Subcutaneous abdominal adipose tissue (tissue), 5 donors: ENCODE measurements around the gene LMBR1.
"Not testable (repeated sequence)": the region's sequence is repeated elsewhere in the genome, so short reads cannot be mapped to it uniquely, and the experiment has no call there.

Source experiments
- H3K27ac ChIP-seq: one replicate; pipeline ENCODE4 v1.7.0; 2013; ENCODE audit warnings: low read depth, mild to moderate bottlenecking, inconsistent platforms, low read length, moderate library complexity
- H3K27me3 ChIP-seq, 5 donors: one replicate each; pipeline ENCODE4 v1.7.0; 2013; ENCODE audit warnings: low read length in 5 of 5, inconsistent platforms in 1 of 5; ENCODE audit not compliant: control insufficient read depth in 5 of 5, insufficient read depth in 4 of 5
- H3K36me3 ChIP-seq, 5 donors: one replicate each; pipeline ENCODE4 v1.7.0; 2013; ENCODE audit warnings: low read length in 5 of 5; ENCODE audit not compliant: control insufficient read depth in 5 of 5, insufficient read depth in 5 of 5
- H3K4me1 ChIP-seq, 5 donors: one replicate each; pipeline ENCODE4 v1.7.0; 2013; ENCODE audit warnings: low read length in 5 of 5, mild to moderate bottlenecking in 3 of 5, moderate library complexity in 1 of 5; ENCODE audit not compliant: control insufficient read depth in 5 of 5, insufficient read depth in 5 of 5
- H3K4me3 ChIP-seq, 5 donors: one replicate each; pipeline ENCODE4 v1.7.0; 2013; ENCODE audit warnings: low read length in 5 of 5, low read depth in 1 of 5
- H3K9ac ChIP-seq, 5 donors: one replicate each; pipeline ENCODE4 v1.7.0; 2013; ENCODE audit warnings: low read length in 5 of 5, mild to moderate bottlenecking in 4 of 5, moderate library complexity in 3 of 5
- H3K9me3 ChIP-seq, 5 donors: one replicate each; pipeline ENCODE4 v1.7.0; 2013; ENCODE audit warnings: low read length in 5 of 5; ENCODE audit not compliant: control insufficient read depth in 5 of 5
- donor health status: healthy.
- donor health status: healthy.
- donor health status: healthy.
- donor health status: healthy.
- donor health status: healthy.

Gene LMBR1

DNA sequence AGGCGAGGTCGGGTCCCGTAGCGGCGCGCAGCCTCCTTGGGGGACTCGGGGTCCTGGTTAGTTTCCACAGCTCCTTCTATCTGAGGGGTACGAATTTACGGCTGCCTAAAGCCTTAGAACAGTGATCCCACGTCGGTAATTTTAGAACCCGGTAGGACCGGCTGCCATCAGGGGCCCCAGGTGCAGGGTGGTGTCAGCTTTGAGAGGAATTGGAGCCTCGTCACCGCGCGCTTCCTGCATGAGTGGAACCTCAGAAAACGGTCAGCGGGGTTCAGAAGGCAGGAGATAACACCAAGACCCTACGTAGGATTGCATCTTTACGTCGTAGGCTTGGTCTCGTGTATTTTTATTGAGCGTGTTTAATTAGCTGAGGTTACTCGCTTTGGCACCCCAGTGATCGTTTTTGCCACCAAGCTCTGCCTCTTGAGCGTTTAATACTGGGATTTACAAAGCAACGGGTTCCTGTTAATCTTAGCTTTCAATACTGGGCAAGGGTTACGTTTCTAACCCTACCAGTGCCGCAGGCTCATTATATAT, 252.0 kb downstream of the LMBR1 start:
- Histone ChIP-seq H3K4me1 (peaks cover 2 to 18% (median 17%) of the 10 kb centered on the region in 5 donors), H3K27me3 (no peaks in the 10 kb centered on the region), H3K9me3 (peaks cover 0 to 11% (median 8%) of the 10 kb centered on the region in 5 donors), H3K4me3 (peak overlapping the region; percentile 83 to 88 (median 87)), H3K36me3 (no peaks in the 10 kb centered on the region), H3K27ac (no peak overlapping the region), H3K9ac (peak overlapping the region in 4 of 5 donors; percentile 77 to 83 (median 80))

DNA sequence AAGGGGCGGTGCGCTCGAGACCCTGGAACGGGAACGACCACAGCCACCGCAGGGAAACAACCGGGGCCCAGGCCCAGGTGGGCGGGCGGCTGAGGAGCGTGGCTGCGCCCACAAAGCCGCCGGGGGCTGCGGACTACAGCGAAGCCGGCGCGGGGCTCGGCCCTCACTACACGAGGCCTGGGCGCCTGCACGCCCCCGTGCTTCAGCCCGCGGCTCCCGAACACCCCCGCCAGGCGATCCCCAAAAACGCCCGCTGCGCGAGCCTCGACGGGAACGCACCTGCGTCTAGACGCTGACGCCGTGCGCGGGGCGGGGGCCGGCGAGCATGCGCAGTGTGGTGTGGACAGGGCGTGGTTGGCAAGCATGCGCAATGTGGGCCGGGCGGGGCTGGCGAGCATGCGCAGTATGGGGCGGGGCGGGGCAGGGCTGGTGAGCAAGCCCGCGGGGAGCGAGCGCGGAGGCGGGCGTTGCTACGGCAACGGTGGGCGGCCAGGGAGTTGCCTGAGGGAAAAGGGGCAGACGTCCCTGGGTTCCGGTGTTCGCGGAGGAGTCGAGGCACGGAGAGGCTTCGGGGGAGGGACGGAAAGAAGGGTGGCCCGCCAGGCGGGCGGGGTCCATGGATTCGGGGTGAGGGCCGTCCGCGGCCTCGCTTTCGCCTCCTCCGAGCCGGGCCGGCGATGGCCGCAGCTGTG, 252.6 kb downstream of the LMBR1 start, which contains the start of gene RNF32:
RNF32 (plus strand) TSS at position 518 of the 692 bp plus-strand sequence. CDS start 3,104 bp downstream, outside the sequence.
- H3K9me3 ChIP-seq = peaks cover 0 to 11% (median 8%) of the 10 kb centered on the region in 5 donors
- peaks cover 2 to 18% (median 17%) of the 10 kb centered on the region in 5 donors for H3K4me1 ChIP-seq
- H3K9ac ChIP-seq = peak within 1 kb of the TSS in 4 of 5 donors; percentile 77 to 83 (median 80)
- no peaks in the 10 kb centered on the region for H3K27me3 ChIP-seq
- H3K27ac ChIP-seq = no peak within 1 kb of the TSS
- H3K4me3 ChIP-seq = peak within 1 kb of the TSS; percentile 83 to 88 (median 87)
- H3K36me3 ChIP-seq = no peaks in the 10 kb centered on the region

GRCh38 chr7:156639426-156640256, 253.3 kb downstream of the LMBR1 start:
- Histone ChIP-seq H3K9ac (peak overlapping the region in 3 of 5 donors; percentile 46 to 83 (median 60)), H3K4me3 (peak overlapping the region; percentile 48 to 88 (median 83)), H3K4me1 (peaks cover 2 to 18% (median 17%) of the 10 kb centered on the region in 5 donors), H3K9me3 (peaks cover 0 to 11% (median 8%) of the 10 kb centered on the region in 5 donors), H3K27me3 (no peaks in the 10 kb centered on the region), H3K27ac (no peak overlapping the region), H3K36me3 (no peaks in the 10 kb centered on the region)

DNA sequence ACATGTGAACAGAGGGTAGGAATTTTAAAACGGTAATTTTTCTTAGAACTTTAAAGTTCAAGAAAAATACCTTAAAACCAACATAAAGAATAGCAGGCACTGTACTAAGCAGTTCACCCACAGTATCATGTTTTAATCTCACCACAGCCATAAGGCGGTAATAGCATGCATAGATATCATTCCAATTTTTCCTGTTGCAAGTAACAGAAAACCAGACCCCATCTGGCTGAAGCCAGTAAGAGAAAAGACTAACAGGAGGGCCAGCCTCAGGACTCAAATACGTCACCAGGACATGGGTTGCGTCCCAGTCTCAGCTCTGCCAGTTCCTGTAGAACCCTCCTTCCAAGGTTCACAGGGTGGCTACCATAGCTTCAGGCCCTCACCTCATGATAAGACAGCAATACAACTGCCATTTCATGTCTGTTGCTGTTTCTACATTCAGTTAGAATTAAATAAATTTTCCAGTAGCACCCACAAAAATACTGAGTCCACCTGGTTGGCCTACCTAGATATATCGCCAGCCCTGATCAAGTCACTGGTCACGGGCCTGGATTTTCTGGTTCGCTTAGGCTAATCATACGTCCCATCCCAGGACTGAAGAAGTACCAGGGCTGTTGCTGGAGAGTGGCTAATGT, 254.4 kb downstream of the LMBR1 start:
- no peaks in the 10 kb centered on the region for H3K27me3 ChIP-seq
- H3K27ac ChIP-seq = no peak overlapping the region
- no peak overlapping the region for H3K4me3 ChIP-seq
- H3K4me1 ChIP-seq = peaks cover 2 to 18% (median 17%) of the 10 kb centered on the region in 5 donors
- no peak overlapping the region for H3K9ac ChIP-seq
- no peaks in the 10 kb centered on the region for H3K36me3 ChIP-seq
- peaks cover 0 to 11% (median 8%) of the 10 kb centered on the region in 5 donors for H3K9me3 ChIP-seq

DNA sequence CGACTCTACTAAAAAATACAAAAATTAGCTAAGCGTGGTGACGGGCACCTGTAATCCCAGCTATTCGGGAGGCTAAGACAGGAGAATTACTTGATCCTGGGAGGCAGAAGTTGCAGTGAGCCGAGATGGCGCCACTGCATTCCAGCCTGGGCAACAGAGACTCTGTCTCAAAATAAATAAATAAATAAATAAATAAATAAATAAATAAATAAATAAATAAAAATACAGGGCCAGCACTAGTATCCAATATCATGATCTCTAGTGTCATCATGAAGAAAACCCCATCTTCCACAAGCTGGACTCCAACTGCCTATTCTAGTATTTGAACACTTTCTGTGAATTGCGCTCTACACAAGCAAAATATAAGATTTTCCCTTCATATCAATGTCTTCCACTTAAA, 255.9 kb downstream of the LMBR1 start:
- not testable (repeated sequence) for H3K27ac ChIP-seq, H3K36me3 ChIP-seq, H3K9ac ChIP-seq, H3K4me3 ChIP-seq, H3K27me3 ChIP-seq
- H3K4me1 ChIP-seq = peaks cover 2 to 18% (median 17%) of the 10 kb centered on the region in 5 donors
- H3K9me3 ChIP-seq = peaks cover 0 to 11% (median 8%) of the 10 kb centered on the region in 5 donors

GRCh38 chr7:156635529-156636385, 257.2 kb downstream of the LMBR1 start:
- Histone ChIP-seq H3K9me3 (peaks cover 0 to 11% (median 8%) of the 10 kb centered on the region in 5 donors), H3K9ac (no peak overlapping the region), H3K36me3 (no peaks in the 10 kb centered on the region), H3K27me3 (no peaks in the 10 kb centered on the region), H3K4me1 (peaks cover 0 to 12% (median 9%) of the 10 kb centered on the region in 5 donors), H3K4me3 (no peak overlapping the region), H3K27ac (no peak overlapping the region)

- Histone ChIP-seq H3K36me3 (no peaks in the 10 kb centered on the region), H3K9ac (no peak overlapping the region), H3K4me3 (no peak overlapping the region), H3K27ac (no peak overlapping the region), H3K4me1 (no peaks in the 10 kb centered on the region), H3K27me3 (no peaks in the 10 kb centered on the region), H3K9me3 (peaks cover 0 to 10% (median 8%) of the 10 kb centered on the region in 5 donors)
These were observed 258.9 kb downstream of the LMBR1 start for GRCh38 chr7:156634117-156634516.

DNA sequence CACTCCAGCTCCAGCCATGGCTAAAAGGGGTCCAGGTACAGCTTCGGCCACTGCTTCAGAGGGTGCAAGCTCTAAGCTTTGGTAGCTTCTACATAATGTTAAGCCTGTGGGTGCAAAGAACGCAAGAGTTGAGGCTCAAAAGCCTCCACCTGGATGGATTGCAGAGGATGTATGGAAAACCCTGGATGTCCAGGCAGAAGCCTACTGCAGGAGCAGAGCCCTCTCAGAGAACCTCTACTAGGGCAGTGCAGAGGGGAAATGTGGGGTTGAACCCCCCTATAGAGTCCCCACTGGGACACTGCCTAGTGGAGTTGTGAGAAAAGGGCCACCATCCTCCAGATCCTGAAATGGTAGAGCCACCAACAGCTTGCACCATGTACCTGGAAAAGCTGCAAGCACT, 263.1 kb downstream of the LMBR1 start:
- Histone ChIP-seq H3K27me3 (no peaks in the 10 kb centered on the region), H3K9me3 (peaks cover 0 to 17% (median 10%) of the 10 kb centered on the region in 5 donors)

GRCh38 chr7:156628562-156628961, 264.4 kb downstream of the LMBR1 start:
- H3K9me3 ChIP-seq = peaks cover 0 to 17% (median 10%) of the 10 kb centered on the region in 5 donors
- H3K36me3 ChIP-seq = no peaks in the 10 kb centered on the region
- no peak overlapping the region for H3K4me3 ChIP-seq

More for the DNA sequence above, 263.1 kb downstream of the LMBR1 start:
- H3K27ac ChIP-seq = no peak overlapping the region
- no peaks in the 10 kb centered on the region for H3K36me3 ChIP-seq
- H3K9ac ChIP-seq = no peak overlapping the region
- peaks cover 0 to 18% (median 4%) of the 10 kb centered on the region in 5 donors for H3K4me1 ChIP-seq
- no peak overlapping the region for H3K4me3 ChIP-seq

More at GRCh38 chr7:156628562-156628961, 264.4 kb downstream of the LMBR1 start:
- no peak overlapping the region for H3K9ac ChIP-seq
- peaks cover 0 to 18% (median 4%) of the 10 kb centered on the region in 5 donors for H3K4me1 ChIP-seq
- H3K27me3 ChIP-seq = no peaks in the 10 kb centered on the region
- no peak overlapping the region for H3K27ac ChIP-seq
